Measurements from ENCODE around the gene METTL26. TPM values are rescaled to one million over a fixed set of nuclear protein-coding genes. Genes with fewer than 3 reads are reported as not detected.
A peak's percentile ranks its signal among the peaks of the same experiment; 100 is the strongest.

METTL26 gene
- total and polyA plus RNA-seq, 2 of the 4 experiments (the other 2 are of a cell fraction), result 46.8 to 128 TPM

DNA sequence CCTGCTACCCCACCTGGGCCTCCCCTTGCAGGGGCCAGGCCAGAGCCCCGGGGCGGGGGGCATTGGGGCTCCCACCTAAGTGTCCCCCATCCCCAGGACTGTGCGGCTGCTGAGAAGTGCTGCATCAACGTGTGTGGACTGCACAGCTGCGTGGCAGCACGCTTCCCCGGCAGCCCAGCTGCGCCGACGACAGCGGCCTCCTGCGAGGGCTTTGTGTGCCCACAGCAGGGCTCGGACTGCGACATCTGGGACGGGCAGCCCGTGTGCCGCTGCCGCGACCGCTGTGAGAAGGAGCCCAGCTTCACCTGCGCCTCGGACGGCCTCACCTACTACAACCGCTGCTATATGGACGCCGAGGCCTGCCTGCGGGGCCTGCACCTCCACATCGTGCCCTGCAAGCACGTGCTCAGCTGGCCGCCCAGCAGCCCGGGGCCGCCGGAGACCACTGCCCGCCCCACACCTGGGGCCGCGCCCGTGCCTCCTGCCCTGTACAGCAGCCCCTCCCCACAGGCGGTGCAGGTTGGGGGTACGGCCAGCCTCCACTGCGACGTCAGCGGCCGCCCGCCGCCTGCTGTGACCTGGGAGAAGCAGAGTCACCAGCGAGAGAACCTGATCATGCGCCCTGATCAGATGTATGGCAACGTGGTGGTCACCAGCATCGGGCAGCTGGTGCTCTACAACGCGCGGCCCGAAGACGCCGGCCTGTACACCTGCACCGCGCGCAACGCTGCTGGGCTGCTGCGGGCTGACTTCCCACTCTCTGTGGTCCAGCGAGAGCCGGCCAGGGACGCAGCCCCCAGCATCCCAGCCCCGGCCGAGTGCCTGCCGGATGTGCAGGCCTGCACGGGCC lies 3.4 kb downstream of the METTL26 start (continued):
- TF ChIP-seq NFE2L2 (IDR thresholded peaks at IDR 0.05; ENCODE audit: low read depth, low read length) (no peak), POLR2A (IDR thresholded peaks at IDR 0.05; ENCODE audit: low read depth, low read length) (no peak)

GRCh38 chr16:631808-632358 lies 4.2 kb downstream of the METTL26 start:
- dilution Hi-C loops (cut with HindIII; ENCODE audit: low sequenced_read_pairs, unreplicated experiment), result no loop called here
- H3K9me3 ChIP-seq (ENCODE audit: control insufficient read depth, insufficient read depth, low read length), result no peaks in the 10 kb centered on the region
- H3K56ac ChIP-seq (ENCODE audit: extremely low read depth, insufficient read depth, low read length), result no peak overlapping the region
- no peak overlapping the region for H2BK20ac ChIP-seq (ENCODE audit: low read depth, low read length)
- no peak overlapping the region for H2BK120ac ChIP-seq (ENCODE audit: low read depth, low read length)
- H3K23ac ChIP-seq (ENCODE audit: low read depth, low read length), result no peak overlapping the region
- CTCF ChIA-PET, result no interaction called here
- H3K14ac ChIP-seq (replicated peaks; ENCODE audit: low read depth, low read length), result no peak overlapping the region
- no peaks in the 10 kb centered on the region for H3K9me1 ChIP-seq (ENCODE audit: insufficient read depth, low read length)
- in situ Hi-C loops (cut with MboI; ENCODE audit: low sequenced_read_pairs), result no loop called here
- no peak overlapping the region for H3K18ac ChIP-seq (ENCODE audit: low read depth, low read length)
- no peak overlapping the region for H4K5ac ChIP-seq (ENCODE audit: low read depth, low read length)
- DNase-seq, result no peak
- no peak overlapping the region for H3K4me3 ChIP-seq (ENCODE audit: insufficient read depth, low read depth, low read length)
- no peak overlapping the region for H3K4me2 ChIP-seq (ENCODE audit: low read depth, low read length)
- H3K4me1 ChIP-seq (ENCODE audit: control insufficient read depth, insufficient read depth, low read length), result peaks cover 27% of the 10 kb centered on the region
- no peak overlapping the region for H4K8ac ChIP-seq (ENCODE audit: low read depth in 2 of 2, low read length in 2 of 2)
- BruUV-seq (replicated peaks), result no TSS peak
- no peak overlapping the region for H3K27ac ChIP-seq (ENCODE audit: insufficient read depth, low read length)
- ATAC-seq (ENCODE audit: low read depth), result no peak
- H2BK15ac ChIP-seq (ENCODE audit: low read depth, low read length), result no peak overlapping the region
- peaks cover 8% of the 10 kb centered on the region for H4K20me1 ChIP-seq (ENCODE audit: insufficient read depth, low read length)
- POLR2A ChIA-PET (ENCODE audit: unreplicated experiment), result no interaction called here
- no peak overlapping the region for H2BK5ac ChIP-seq (ENCODE audit: low read depth, low read length, poor library complexity, severe bottlenecking)
- peak overlapping the region; percentile 55 for H2AK9ac ChIP-seq (replicated peaks; ENCODE audit: low read depth, low read length, poor library complexity)
- no peak overlapping the region for H3K9ac ChIP-seq (ENCODE audit: low read depth, low read length)
- no peak overlapping the region for H4K91ac ChIP-seq (ENCODE audit: insufficient read depth, low read depth, low read length)
- no peak overlapping the region for H2AFZ ChIP-seq (replicated peaks; ENCODE audit: low read length, poor library complexity)
- no peak overlapping the region for H3K4ac ChIP-seq (ENCODE audit: low read depth, low read length)
- H3K36me3 ChIP-seq (ENCODE audit: control insufficient read depth, insufficient read depth, low read length), result peaks cover 12% of the 10 kb centered on the region; the same call in 1 of the 2 replicates
- intact Hi-C loops (cut with micrococcal nuclease), result no loop called here
- no peak overlapping the region for H2AK5ac ChIP-seq (ENCODE audit: low read depth, low read length)
- WGBS, 2 experiments (ENCODE audit: extremely low coverage in 2 of 2, insufficient read length in 1 of 2), result 41% methylated on average over 2 of the region's 9 CpGs; no CpG with 5 or more reads in 1 of the 2 experiments
- peaks cover 0 to 24% of the 10 kb centered on the region in 2 experiments; a peak in 2 of 4 replicates for H3K79me1 ChIP-seq (ENCODE audit: low read depth in 1 of 2, low read length in 2 of 2)
- H3K27me3 ChIP-seq (ENCODE audit: control insufficient read depth, insufficient read depth, low read length), result no peaks in the 10 kb centered on the region
- TF ChIP-seq NFE2L2 (IDR thresholded peaks at IDR 0.05; ENCODE audit: low read depth, low read length) (no peak), POLR2A (IDR thresholded peaks at IDR 0.05; ENCODE audit: low read depth, low read length) (no peak), SMC3 (IDR thresholded peaks at IDR 0.05; ENCODE audit: low read depth, low read length) (no peak), BHLHE40 (IDR thresholded peaks at IDR 0.05; ENCODE audit: low read depth, low read length) (no peak), RFX5 (IDR thresholded peaks at IDR 0.05; ENCODE audit: low read depth, low read length) (no peak), FOS (IDR thresholded peaks at IDR 0.05; ENCODE audit: low read depth, low read length) (no peak), MXI1 (IDR thresholded peaks at IDR 0.05; ENCODE audit: borderline replicate concordance, low read depth, low read length) (no peak), MAZ (IDR thresholded peaks at IDR 0.05; ENCODE audit: borderline replicate concordance, low read depth, low read length) (no peak), MAFK (IDR thresholded peaks at IDR 0.05; ENCODE audit: low read depth, low read length) (no peak), CEBPB (IDR thresholded peaks at IDR 0.05; ENCODE audit: low read depth, low read length) (no peak), RAD21 (IDR thresholded peaks at IDR 0.05; ENCODE audit: low read length) (no peak), RCOR1 (IDR thresholded peaks at IDR 0.05; ENCODE audit: insufficient replicate concordance, low read length) (no peak), CHD1 (IDR thresholded peaks at IDR 0.05; ENCODE audit: low read depth, low read length) (no peak)
- TF ChIP-seq, protein P1, sequence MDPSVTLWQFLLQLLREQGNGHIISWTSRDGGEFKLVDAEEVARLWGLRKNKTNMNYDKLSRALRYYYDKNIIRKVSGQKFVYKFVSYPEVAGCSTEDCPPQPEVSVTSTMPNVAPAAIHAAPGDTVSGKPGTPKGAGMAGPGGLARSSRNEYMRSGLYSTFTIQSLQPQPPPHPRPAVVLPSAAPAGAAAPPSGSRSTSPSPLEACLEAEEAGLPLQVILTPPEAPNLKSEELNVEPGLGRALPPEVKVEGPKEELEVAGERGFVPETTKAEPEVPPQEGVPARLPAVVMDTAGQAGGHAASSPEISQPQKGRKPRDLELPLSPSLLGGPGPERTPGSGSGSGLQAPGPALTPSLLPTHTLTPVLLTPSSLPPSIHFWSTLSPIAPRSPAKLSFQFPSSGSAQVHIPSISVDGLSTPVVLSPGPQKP (IDR thresholded peaks at IDR 0.05; ENCODE audit: borderline replicate concordance, low read depth, low read length), result no peak
- TF ChIP-seq, protein P2, sequence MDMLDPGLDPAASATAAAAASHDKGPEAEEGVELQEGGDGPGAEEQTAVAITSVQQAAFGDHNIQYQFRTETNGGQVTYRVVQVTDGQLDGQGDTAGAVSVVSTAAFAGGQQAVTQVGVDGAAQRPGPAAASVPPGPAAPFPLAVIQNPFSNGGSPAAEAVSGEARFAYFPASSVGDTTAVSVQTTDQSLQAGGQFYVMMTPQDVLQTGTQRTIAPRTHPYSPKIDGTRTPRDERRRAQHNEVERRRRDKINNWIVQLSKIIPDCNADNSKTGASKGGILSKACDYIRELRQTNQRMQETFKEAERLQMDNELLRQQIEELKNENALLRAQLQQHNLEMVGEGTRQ (IDR thresholded peaks at IDR 0.05; ENCODE audit: low read depth, low read length), result no peak

Data from IMR-90 (cell line).